Mucosa of descending colon (tissue), 3 donors: Measurements from ENCODE around the gene PTGDS. TPM values are rescaled to one million over a fixed set of nuclear protein-coding genes. Genes with fewer than 3 reads are reported as not detected.

Experiments used
- ATAC-seq: fragments of 200-7000 bp; cut with Tn5 transposase; one replicate; pipeline ENCODE4 v1.9.1; 2020; ENCODE audit warnings: mild to moderate bottlenecking, moderate library complexity
- DNase-seq, 3 donors: peaks; one replicate each; pipeline ENCODE4 v3.0.0-alpha.2; 2020
- H3K36me3 ChIP-seq: fragments of 200-600 bp; one replicate; pipeline ENCODE4 v1.8.0; 2021; ENCODE audit warnings: low read depth, mild to moderate bottlenecking
- H3K4me1 ChIP-seq: fragments of 200-600 bp; one replicate; pipeline ENCODE4 v1.8.0; 2021; ENCODE audit warnings: low read depth, mild to moderate bottlenecking
- H3K4me3 ChIP-seq: fragments of 200-600 bp; one replicate; pipeline ENCODE4 v1.8.0; 2021; ENCODE audit warnings: mild to moderate bottlenecking
- H3K9me3 ChIP-seq: fragments of 200-600 bp; one replicate; pipeline ENCODE4 v1.8.0; 2021; ENCODE audit warnings: mild to moderate bottlenecking
- CTCF ChIP-seq: fragments of 200-600 bp; IDR thresholded peaks from one replicate; pipeline ENCODE4 v1.8.0; 2022; ENCODE audit warnings: antibody characterized with exemption, mild to moderate bottlenecking
- intact Hi-C, 2 donors: fragments of 100-400 bp; cut with DNase I in 1 of 2; cut with micrococcal nuclease in 1 of 2; formaldehyde crosslinking; loops; one replicate each; pipeline versions ENCODE4 v1.11.0 to v1.11.1; 2022; cut with DNase I, micrococcal nuclease
- total RNA-seq, 3 donors: library from RNA; stranded (reverse); fragmentation: NEBNext Ultra II Directional in 2 of 3; extraction: Animal tissue kit (Norgen Biotek cat#: 25700) in 2 of 3; gene quantifications; one replicate each; pipeline versions ENCODE4 v1.2.1 to v1.2.4, GENCODE V29; 2021 to 2023
- donor health status: DM: no; HTN: no; CAD: no; lungs with moderate emphysema.
- donor health status: DM: no; HTN: no; CAD: no.
- donor health status: DM: no; HTN: yes; CAD: no.

PTGDS gene
- total RNA-seq, 3 donors from 2014 or later = 2.5 to 45.4 (median 16.1) TPM

GRCh38 chr9:137006116-137007003, 29.1 kb downstream of the PTGDS start:
- TF ChIP-seq CTCF = no peak
- intact Hi-C loops = no loop called here
- no peak overlapping the region for H3K4me3 ChIP-seq
- no peaks in the 10 kb centered on the region for H3K36me3 ChIP-seq
- peaks cover 5% of the 10 kb centered on the region for H3K9me3 ChIP-seq
- ATAC-seq = no peak
- H3K4me1 ChIP-seq = no peaks in the 10 kb centered on the region
- no peak for DNase-seq

- ATAC-seq = peak; percentile 23
- DNase-seq = no peak
- intact Hi-C loops = no loop called here
- Histone ChIP-seq H3K36me3 (no peaks in the 10 kb centered on the region), H3K4me1 (no peaks in the 10 kb centered on the region), H3K9me3 (peaks cover 5% of the 10 kb centered on the region), H3K4me3 (no peak overlapping the region)
- TF ChIP-seq CTCF = no peak
These were observed 30.0 kb downstream of the PTGDS start for GRCh38 chr9:137007108-137007815.

DNA sequence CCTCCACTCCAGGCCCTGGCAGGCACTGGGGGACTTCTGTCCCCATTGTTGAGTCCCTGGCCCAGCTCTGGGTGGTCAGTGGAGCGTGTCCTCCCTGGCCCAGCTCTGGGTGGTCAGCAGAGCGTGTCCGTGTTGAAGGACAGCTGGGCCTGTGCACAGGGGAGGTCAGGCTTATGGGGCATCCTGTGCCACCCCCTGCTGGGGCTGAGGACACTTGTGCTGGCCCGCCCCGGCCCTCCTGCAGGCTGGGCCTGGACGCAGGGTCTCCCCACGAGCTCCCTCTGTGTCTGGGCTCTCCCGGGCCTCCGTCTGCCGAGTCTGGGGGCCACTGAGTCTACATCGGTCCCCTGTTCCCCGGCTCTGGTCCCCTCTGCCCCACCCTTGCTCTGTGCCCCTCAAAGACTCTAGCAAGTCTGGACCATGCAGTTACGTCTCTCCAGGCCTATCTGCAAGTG, 30.5 kb downstream of the PTGDS start:
- no peak for TF ChIP-seq CTCF
- ATAC-seq (no peak), DNase-seq (no peak)
- Histone ChIP-seq H3K9me3 (peaks cover 5% of the 10 kb centered on the region), H3K4me1 (no peaks in the 10 kb centered on the region), H3K4me3 (no peak overlapping the region), H3K36me3 (no peaks in the 10 kb centered on the region)
- intact Hi-C loops = no loop called here

DNA sequence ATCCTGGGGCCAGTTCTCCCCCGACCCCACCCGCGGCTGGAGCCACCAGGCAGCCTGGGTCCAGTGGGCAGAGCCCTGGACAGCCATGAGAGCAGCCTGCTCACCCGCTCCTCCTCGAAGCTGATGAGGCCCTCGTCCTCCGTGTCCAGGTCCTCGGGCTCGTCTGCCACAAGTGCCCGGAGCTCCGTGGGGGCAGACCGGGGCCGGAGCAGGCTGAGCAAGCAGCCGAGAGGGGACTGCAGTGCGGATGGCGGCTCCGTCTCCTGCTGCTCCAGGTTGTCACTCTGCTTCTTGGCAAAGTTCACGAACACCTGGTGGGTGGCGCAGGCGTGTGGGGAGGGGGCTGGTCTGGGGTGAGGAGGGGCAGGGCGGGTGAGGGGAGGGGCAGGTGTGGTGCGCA, 31.0 kb downstream of the PTGDS start:
- Histone ChIP-seq H3K9me3 (peaks cover 5% of the 10 kb centered on the region), H3K4me3 (no peak overlapping the region), H3K4me1 (no peaks in the 10 kb centered on the region), H3K36me3 (no peaks in the 10 kb centered on the region)
- ATAC-seq (no peak), DNase-seq (no peak)
- no peak for TF ChIP-seq CTCF
- intact Hi-C loops = no loop called here

DNA sequence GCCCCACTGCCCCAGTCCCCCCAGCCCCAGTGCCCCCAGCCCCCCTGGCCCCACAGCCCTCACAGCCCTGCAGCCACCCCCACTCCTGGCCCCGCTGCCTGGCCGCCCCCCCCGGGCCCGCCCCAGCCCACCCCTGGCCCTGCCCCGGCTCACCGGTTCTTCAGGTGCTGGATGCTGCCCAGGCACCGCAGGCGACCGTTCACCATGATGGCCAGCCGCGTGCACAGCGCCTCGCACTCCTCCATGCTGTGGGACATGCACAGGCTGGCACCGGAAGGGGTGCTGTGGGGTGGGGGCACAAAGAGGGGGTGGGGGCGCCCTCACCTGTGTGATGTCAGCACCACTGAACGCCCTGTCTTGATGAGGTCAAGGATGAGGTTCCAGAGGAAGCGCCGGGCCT, 31.9 kb downstream of the PTGDS start:
- no peak for TF ChIP-seq CTCF
- intact Hi-C loops = no loop called here
- ATAC-seq = no peak
- Histone ChIP-seq H3K36me3 (no peaks in the 10 kb centered on the region), H3K4me1 (no peaks in the 10 kb centered on the region), H3K9me3 (peaks cover 5% of the 10 kb centered on the region), H3K4me3 (no peak overlapping the region)
- DNase-seq = no peak
